ENCODE results near the gene ATL2. TPM values are rescaled to one million over a fixed set of nuclear protein-coding genes. Genes with fewer than 3 reads are reported as not detected.
"Not testable (repeated sequence)": the region's sequence is repeated elsewhere in the genome, so short reads cannot be mapped to it uniquely, and the experiment has no call there.

ATL2 gene
- total RNA-seq, 4 donors from 2014 or later = 60.1 to 130 (median 108) TPM

- no peak for DNase-seq
- Histone ChIP-seq H3K27ac (peak overlapping the region in 1 of 4 donors; percentile 77), H3K36me3 (no peaks in the 10 kb centered on the region), H3K4me3 (no peak overlapping the region), H3K27me3 (no peaks in the 10 kb centered on the region), H3K4me1 (peaks cover 3 to 15% of the 10 kb centered on the region in 2 donors), H3K9me3 (peaks cover 0 to 2% (median 0%) of the 10 kb centered on the region in 3 donors)
- in situ Hi-C loops (cut with MboI; ENCODE audit: low sequenced_read_pairs in 4 of 4) (no loop called here), intact Hi-C loops (cut with DNase I; ENCODE audit: low total_unique reads) (no loop called here)
- TF ChIP-seq CTCF (IDR thresholded peaks at IDR 0.05 in 4 of 5, conservative IDR thresholded peaks at IDR 0.05 in 1 of 5) (no peak), POLR2A (IDR thresholded peaks at IDR 0.05) (no peak)
- ATAC-seq = no peak
Measured at GRCh38 chr2:38415023-38415422, 38.0 kb upstream of the ATL2 start.

GRCh38 chr2:38412235-38412871, 35.3 kb upstream of the ATL2 start:
- H3K27ac ChIP-seq; H3K9me3 ChIP-seq; DNase-seq; H3K36me3 ChIP-seq; H3K4me3 ChIP-seq; intact Hi-C loops (cut with DNase I; ENCODE audit: low total_unique reads); in situ Hi-C loops (cut with MboI; ENCODE audit: low sequenced_read_pairs in 4 of 4); ATAC-seq; H3K27me3 ChIP-seq: not testable (repeated sequence)
- H3K4me1 ChIP-seq = peaks cover 11 to 27% of the 10 kb centered on the region in 2 donors

- Histone ChIP-seq H3K36me3 (no peaks in the 10 kb centered on the region), H3K27me3 (no peaks in the 10 kb centered on the region), H3K9me3 (peaks cover 0 to 2% (median 0%) of the 10 kb centered on the region in 3 donors), H3K4me3 (no peak overlapping the region), H3K4me1 (peaks cover 11 to 37% of the 10 kb centered on the region in 2 donors), H3K27ac (peak overlapping the region in 1 of 4 donors; percentile 64)
- DNase-seq (peak; percentile 9 to 47), ATAC-seq (peak; percentile 72 to 77)
- TF ChIP-seq CTCF (IDR thresholded peaks at IDR 0.05 in 4 of 5, conservative IDR thresholded peaks at IDR 0.05 in 1 of 5) (no peak), POLR2A (IDR thresholded peaks at IDR 0.05) (no peak)
- intact Hi-C loops (cut with DNase I; ENCODE audit: low total_unique reads) (no loop called here), in situ Hi-C loops (cut with MboI; ENCODE audit: low sequenced_read_pairs in 4 of 4) (no loop called here)
Measured at GRCh38 chr2:38409156-38410102, 32.4 kb upstream of the ATL2 start.

GRCh38 chr2:38407111-38407682, 30.1 kb upstream of the ATL2 start:
- H3K4me1 ChIP-seq = peaks cover 11 to 37% of the 10 kb centered on the region in 2 donors
- no peaks in the 10 kb centered on the region for H3K27me3 ChIP-seq
- no peaks in the 10 kb centered on the region for H3K36me3 ChIP-seq
- intact Hi-C loops (cut with DNase I; ENCODE audit: low total_unique reads) (no loop called here), in situ Hi-C loops (cut with MboI; ENCODE audit: low sequenced_read_pairs in 4 of 4) (no loop called here)
- DNase-seq = peak in 1 of 2 donors; percentile 19
- ATAC-seq = peak; percentile 47 to 59
- H3K27ac ChIP-seq = peak overlapping the region; percentile 45 to 60 (median 58)
- no peak overlapping the region for H3K4me3 ChIP-seq
- no peaks in the 10 kb centered on the region for H3K9me3 ChIP-seq
- no peak for TF ChIP-seq POLR2A (IDR thresholded peaks at IDR 0.05)
- TF ChIP-seq CTCF (IDR thresholded peaks at IDR 0.05 in 4 of 5, conservative IDR thresholded peaks at IDR 0.05 in 1 of 5) = no peak

Measured in gastrocnemius medialis (tissue), 4 donors.